Measurements from ENCODE around the gene ZNHIT1.

The ZNHIT1 gene

GRCh38 chr7:101208794-101209193 is 9.2 kb upstream of the ZNHIT1 start:
- no peak for DNase-seq (ENCODE audit: low read depth)
- TF ChIP-seq CTCF (conservative IDR thresholded peaks at IDR 0.05; ENCODE audit: low read depth, low read length), result no peak
- no peak overlapping the region for H3K4me3 ChIP-seq (ENCODE audit: low read depth, low read length)

DNA sequence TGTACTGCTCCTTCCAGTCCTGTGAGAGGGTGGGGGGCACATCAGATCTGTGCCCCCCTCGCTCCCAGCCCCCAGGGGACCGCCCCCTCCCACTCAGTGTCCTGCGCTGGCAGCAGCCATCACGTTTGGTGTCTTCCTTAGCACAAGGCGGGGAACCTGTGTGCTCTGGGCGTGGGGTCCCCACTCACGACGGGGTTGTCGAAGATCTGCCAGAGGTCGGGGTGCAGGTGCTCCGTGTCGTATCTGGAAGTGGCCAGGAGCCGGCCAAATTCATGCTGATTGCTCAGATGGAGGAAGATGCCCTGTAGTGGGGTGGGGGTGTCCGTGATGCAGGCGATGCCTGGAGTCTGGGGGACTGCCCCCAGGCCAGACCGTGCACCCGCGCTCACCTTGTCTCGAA is 7.8 kb upstream of the ZNHIT1 start:
- no peak overlapping the region for H3K4me3 ChIP-seq (ENCODE audit: low read depth, low read length)
- TF ChIP-seq CTCF (conservative IDR thresholded peaks at IDR 0.05; ENCODE audit: low read depth, low read length), result no peak
- no peak for DNase-seq (ENCODE audit: low read depth)

GRCh38 chr7:101211501-101211900 is 6.5 kb upstream of the ZNHIT1 start:
- no peak for TF ChIP-seq CTCF (conservative IDR thresholded peaks at IDR 0.05; ENCODE audit: low read depth, low read length)
- H3K4me3 ChIP-seq (ENCODE audit: low read depth, low read length), result no peak overlapping the region
- DNase-seq (ENCODE audit: low read depth), result no peak

GRCh38 chr7:101212014-101212413 is 6.0 kb upstream of the ZNHIT1 start:
- no peak overlapping the region for H3K4me3 ChIP-seq (ENCODE audit: low read depth, low read length)
- TF ChIP-seq CTCF (conservative IDR thresholded peaks at IDR 0.05; ENCODE audit: low read depth, low read length), result no peak
- no peak for DNase-seq (ENCODE audit: low read depth)

GRCh38 chr7:101216001-101216859 is 1.7 kb upstream of the ZNHIT1 start:
- TF ChIP-seq CTCF (conservative IDR thresholded peaks at IDR 0.05; ENCODE audit: low read depth, low read length), result no peak
- peak overlapping the region; percentile 74 for H3K4me3 ChIP-seq (ENCODE audit: low read depth, low read length)
- peak; percentile 40 for DNase-seq (ENCODE audit: low read depth)

DNA sequence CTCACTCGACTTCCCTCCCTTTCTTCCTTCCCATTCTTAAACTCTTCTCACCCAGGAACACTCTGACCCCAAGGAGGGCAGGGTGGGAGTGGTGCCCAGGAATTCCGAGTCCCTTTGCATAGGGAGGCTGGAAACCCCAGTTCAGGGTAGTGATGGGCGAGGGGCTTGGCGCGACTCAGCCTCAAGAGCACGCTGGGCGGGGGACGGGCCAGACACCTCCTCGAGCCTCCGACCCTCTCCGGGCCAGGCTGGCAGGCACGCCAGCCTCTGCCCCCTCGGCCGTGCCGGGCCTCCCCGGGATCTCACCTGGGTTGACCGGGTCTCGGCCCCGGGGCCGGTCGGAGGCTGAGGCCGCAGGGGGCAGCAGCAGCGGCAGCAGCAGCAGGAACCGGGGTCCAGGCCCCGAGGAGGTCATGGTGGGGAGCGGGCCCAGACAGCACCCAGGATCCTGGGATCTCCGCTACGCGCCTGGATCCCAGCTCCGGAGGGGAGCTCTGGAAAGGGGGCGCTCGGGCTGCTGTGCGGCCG is 1.0 kb upstream of the ZNHIT1 start:
- DNase-seq (ENCODE audit: low read depth), result no peak
- peak overlapping the region; percentile 74 for H3K4me3 ChIP-seq (ENCODE audit: low read depth, low read length)
- no peak for TF ChIP-seq CTCF (conservative IDR thresholded peaks at IDR 0.05; ENCODE audit: low read depth, low read length)

Measured in choroid plexus epithelial cell (primary cell).